ENCODE data around the gene NRG4.
"Not testable (repeated sequence)": the region's sequence is repeated elsewhere in the genome, so short reads cannot be mapped to it uniquely, and the experiment has no call there.

Gene NRG4

GRCh38 chr15:76011627-76012551 is at the start of gene NRG4:
TSS of gene NRG4 (minus strand) at chr15:76012424. CDS start at chr15:76011230, 1,194 bp downstream.
- DNase-seq (ENCODE audit: low spot score), result no peak

- no peak for DNase-seq (ENCODE audit: low spot score)
Measured at GRCh38 chr15:76061700-76062099, 49.5 kb upstream of the NRG4 start.

GRCh38 chr15:76060118-76060989 is 48.1 kb upstream of the NRG4 start:
- DNase-seq (ENCODE audit: low spot score), result no peak

GRCh38 chr15:76059320-76060117 is 47.3 kb upstream of the NRG4 start, which contains the start of gene TMEM266:
TSS of gene TMEM266 (plus strand) at chr15:76059985. CDS start at chr15:76134264, 74,279 bp downstream.
- no peak for DNase-seq (ENCODE audit: low spot score)

GRCh38 chr15:76058714-76059319 is 46.6 kb upstream of the NRG4 start:
- no peak for DNase-seq (ENCODE audit: low spot score)

GRCh38 chr15:76057332-76058000 is 45.2 kb upstream of the NRG4 start:
- DNase-seq (ENCODE audit: low spot score), result peak; percentile 23

- no peak for DNase-seq (ENCODE audit: low spot score)
Measured at GRCh38 chr15:76056931-76057330, 44.7 kb upstream of the NRG4 start.

- DNase-seq (ENCODE audit: low spot score), result not testable (repeated sequence)
Measured at GRCh38 chr15:76054201-76054600, 42.0 kb upstream of the NRG4 start.

GRCh38 chr15:76038512-76038911 is 26.3 kb upstream of the NRG4 start:
- no peak for DNase-seq (ENCODE audit: low spot score)

- DNase-seq (ENCODE audit: low spot score), result no peak
Measured at GRCh38 chr15:76035593-76035992, 23.4 kb upstream of the NRG4 start.

- no peak for DNase-seq (ENCODE audit: low spot score)
Measured at GRCh38 chr15:76034111-76034510, 21.9 kb upstream of the NRG4 start.

GRCh38 chr15:76033438-76033837 is 21.2 kb upstream of the NRG4 start:
- DNase-seq (ENCODE audit: low spot score), result no peak

- DNase-seq (ENCODE audit: low spot score), result no peak
Measured at GRCh38 chr15:76032046-76032445, 19.8 kb upstream of the NRG4 start.

- DNase-seq (ENCODE audit: low spot score), result no peak
Measured at GRCh38 chr15:76024021-76024768, 12.0 kb upstream of the NRG4 start.

GRCh38 chr15:76013470-76013869 is 1.2 kb upstream of the NRG4 start:
- DNase-seq (ENCODE audit: low spot score), result not testable (repeated sequence)

- DNase-seq (ENCODE audit: low spot score), result no peak
Measured at GRCh38 chr15:76010613-76011012, 1.6 kb downstream of the NRG4 start.

GRCh38 chr15:76006136-76006778 is 6.0 kb downstream of the NRG4 start:
- DNase-seq (ENCODE audit: low spot score), result no peak

GRCh38 chr15:76003364-76003763 is 8.9 kb downstream of the NRG4 start:
- no peak for DNase-seq (ENCODE audit: low spot score)

GRCh38 chr15:75995611-75996010 is 16.6 kb downstream of the NRG4 start:
- DNase-seq (ENCODE audit: low spot score), result no peak

GRCh38 chr15:75994220-75994619 is 18.0 kb downstream of the NRG4 start:
- DNase-seq (ENCODE audit: low spot score), result no peak

Data from hematopoietic multipotent progenitor cell treated with erythropoietin and hydrocortisone succinate and interleukin-3 and kit ligand, for 17 days (in vitro differentiated cells).